GM18498 (cell line): ENCODE data around the gene ATXN7L3.
"Not testable (repeated sequence)": the region's sequence is repeated elsewhere in the genome, so short reads cannot be mapped to it uniquely, and the experiment has no call there.

Experiments used
- ATAC-seq: cut with Tn5 transposase; IDR thresholded peaks from one replicate; pipeline ENCODE4 v1.9.1; 2021; ENCODE audit warnings: mild to moderate bottlenecking, moderate library complexity; ENCODE audit not compliant: unreplicated experiment

Gene ATXN7L3

DNA sequence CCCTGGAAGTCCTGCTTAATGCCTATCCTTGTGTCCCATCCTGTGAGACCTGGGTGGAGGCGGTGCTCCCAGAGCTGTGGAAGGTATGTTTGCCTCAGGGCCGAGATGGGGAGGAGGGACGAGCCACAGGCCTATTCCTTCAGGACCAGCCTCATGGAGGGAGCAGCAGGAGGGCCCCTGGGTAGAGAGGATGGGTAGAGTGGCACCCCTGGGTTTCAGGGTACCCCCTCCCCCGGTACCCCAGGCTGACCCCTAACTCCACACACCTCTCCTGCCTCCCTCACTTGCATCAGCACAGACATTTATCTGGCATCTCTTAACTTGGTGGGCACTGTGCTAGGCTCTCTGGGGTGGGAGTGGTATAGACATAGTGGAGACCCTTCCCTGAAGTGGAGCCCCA is 22.0 kb downstream of the ATXN7L3 start:
- no peak for ATAC-seq

DNA sequence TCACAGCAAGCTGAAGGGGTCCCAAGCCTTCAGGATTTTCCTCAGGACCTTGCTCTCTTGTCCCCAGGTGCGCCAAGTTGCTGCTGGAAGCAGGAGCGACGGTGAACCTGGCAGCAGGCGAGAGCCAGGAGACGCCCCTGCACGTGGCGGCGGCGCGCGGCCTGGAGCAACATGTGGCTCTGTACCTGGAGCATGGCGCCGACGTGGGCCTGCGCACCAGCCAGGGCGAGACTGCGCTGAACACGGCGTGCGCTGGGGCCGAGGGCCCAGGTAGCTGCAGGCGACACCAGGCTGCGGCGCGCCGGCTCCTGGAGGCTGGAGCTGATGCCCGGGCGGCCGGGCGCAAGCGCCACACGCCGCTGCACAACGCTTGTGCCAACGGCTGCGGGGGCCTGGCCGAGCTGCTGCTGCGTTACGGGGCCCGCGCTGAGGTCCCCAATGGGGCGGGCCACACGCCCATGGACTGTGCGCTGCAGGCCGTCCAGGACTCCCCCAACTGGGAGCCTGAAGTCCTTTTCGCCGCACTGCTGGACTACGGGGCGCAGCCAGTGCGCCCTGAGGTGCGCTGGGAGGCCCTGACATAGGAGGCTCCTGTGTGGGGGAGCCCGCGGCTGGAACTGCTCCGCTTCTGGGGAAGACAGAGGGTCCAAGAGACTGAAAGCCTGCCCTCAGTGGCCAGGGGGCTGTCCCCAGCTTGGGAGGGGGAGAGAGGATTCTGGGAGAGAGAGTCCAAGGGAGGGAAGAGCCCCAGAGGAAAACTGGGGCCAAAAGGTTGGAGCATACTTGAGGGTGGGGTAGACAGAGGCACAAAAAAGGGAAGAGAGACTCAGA is 22.8 kb downstream of the ATXN7L3 start:
- ATAC-seq = no peak

DNA sequence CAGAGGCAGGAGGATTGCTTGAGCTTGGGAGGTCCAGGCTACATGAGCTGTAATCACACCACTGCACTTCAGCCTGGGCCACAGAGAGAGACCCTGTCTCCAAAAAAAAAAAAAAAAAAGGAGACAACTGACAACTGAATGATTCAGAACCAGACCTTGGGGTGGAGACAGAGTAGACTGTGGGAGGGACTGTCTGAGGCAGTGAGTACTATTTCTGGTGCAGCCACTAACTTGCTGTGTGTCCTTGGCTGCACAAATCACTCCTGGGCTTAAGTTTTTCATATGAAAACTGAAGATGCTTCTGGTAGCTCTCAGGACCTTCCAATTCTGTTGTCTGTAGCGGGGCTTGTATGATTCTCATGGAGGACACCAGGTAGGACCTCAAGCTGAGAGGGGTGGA is 23.4 kb downstream of the ATXN7L3 start:
- no peak for ATAC-seq

DNA sequence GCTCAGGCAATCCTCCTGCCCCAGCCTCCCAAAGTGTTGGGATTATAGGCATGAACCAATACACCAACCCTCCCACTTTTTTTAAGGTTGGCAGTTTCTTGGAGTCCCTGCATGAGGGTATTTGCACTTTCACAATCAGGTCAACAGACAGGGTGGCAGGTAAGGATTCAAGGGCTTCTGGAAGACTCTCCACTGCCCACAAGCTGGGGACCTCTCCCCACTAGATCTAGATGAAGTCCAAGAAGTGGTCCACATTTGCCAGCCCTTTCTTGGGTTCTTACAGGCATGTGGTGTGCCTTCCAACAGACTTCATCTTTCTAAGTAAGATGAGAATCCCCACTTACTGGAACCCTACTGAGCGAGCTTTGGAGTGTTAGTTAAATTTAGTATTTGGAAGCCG is 25.3 kb downstream of the ATXN7L3 start:
- no peak for ATAC-seq

DNA sequence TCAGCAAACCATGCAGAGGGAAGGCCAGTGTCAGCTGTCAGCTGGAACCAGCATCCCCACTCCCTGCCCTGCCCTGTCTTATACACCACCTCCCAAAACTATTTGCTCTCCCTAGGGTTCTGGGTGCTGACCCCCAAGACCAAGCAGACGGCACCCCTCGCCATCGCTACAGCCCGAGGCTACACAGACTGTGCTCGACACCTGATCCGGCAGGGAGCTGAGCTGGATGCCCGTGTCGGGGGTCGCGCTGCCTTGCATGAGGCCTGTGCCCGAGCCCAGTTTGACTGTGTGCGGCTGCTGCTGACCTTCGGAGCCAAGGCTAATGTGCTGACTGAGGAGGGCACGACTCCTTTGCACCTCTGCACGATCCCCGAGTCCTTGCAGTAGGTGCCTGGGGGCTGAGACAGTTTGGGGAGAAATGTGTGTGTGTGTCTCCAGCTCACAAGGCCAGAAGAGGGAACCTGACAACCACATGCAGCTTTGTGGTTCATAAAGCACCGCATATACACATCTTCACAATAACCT is 27.7 kb downstream of the ATXN7L3 start:
- ATAC-seq = no peak

DNA sequence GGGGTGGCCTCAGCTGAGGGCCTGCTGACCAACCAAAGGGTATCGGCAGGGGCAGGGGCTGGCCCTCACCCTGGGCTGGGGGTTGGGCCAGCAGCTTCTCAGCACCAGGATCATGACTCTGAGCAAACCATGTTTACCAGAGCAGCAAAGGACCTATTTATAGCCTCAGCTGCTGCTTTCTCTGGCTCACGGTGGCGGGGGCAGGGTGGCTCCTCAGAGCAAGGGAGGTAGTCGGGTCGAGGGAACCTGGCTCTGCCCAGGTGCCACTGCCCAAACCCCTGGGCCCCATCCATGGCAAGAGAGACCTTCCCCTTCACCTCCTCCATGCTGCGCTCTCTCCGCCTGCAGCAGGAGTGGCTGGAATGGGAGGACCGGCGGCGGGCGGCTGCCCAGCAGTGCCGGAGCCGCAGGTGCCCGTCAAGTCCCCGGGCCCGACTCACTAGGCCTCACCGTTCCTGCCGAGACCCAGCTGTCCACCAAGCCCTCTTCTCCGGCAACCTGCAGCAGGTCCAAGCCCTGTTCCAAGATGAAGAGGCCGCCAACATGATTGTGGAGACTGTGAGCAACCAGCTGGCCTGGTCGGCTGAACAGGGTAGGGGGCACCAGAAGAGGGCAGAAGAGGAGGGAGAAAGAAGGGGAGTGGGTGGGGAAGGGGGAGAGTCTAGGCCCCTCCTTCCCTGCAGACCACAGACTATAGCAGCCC is 29.0 kb downstream of the ATXN7L3 start, which contains the start of gene ASB16:
Gene ASB16, plus strand, starts transcription at position 206 of the 703 bp plus-strand sequence. Its CDS starts 86 bp downstream, at position 292.
- no peak for ATAC-seq

DNA sequence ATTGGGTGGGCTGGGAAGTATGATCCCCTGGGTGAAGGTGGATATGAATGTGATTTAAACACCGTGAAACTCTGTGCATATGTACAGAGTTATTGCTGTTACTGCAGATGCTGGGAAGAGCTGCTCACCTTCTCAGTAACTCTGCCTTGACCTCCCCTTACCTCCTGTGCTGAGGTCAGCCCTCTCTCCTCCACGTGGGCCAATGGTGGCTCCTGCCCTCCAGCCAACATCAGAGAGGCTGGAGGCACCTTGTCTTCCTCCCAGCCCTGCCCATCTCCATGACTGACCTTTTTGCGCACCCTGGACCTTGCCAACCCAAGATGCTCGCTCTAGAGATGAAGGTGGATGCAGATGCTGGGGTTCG is 29.6 kb downstream of the ATXN7L3 start:
- no peak for ATAC-seq

DNA sequence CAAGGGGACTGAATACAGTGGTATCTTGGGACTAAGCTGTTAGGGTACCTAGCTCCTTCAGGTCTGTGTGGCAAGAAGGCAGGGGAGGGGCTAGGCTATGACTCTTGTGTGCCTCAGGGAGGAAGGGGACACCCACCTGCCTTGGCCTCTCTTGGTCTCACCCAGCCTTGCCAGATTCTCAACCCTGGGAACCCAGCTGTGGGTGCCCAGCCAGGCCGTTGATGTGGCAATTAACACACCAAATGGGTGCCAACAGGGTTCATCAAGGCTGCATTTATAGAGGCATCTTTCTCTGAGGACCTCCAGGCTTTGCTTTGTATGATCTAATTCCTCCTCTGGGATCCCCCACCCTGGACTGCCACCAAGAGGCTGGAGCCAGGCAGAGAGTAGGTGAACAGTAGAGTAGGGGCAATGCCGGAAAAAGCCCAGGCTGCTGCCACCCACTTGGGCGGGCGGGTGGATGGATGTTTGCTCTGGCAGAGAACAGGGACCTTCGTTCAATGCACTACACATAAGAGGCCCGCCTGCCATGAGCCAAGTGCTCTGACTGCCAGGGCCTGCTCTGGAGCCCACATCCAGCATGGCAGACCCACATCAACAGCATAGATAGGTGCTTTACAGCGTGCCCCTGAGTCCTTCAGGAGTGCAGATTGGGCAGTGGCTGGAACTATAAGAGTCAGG is 32.4 kb downstream of the ATXN7L3 start:
- ATAC-seq = no peak

DNA sequence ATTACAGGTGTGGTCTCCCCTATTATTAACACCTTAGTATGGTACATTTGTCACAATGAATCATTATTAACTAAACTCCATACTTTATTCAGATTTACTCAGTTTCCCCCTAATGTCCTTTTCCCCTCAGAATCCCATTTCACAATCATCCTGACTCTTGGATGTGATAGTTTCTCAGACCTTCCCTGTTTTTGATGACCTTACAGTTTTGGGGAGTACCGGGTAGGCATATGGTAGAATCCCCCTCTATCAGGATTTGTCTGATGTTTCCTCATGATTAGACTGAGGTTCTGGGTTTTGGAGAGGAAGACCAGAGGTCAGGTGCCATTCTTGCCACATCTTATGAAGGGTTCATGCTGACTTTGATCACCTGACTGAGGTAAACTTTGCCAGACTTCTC is 35.2 kb downstream of the ATXN7L3 start:
- no peak for ATAC-seq

DNA sequence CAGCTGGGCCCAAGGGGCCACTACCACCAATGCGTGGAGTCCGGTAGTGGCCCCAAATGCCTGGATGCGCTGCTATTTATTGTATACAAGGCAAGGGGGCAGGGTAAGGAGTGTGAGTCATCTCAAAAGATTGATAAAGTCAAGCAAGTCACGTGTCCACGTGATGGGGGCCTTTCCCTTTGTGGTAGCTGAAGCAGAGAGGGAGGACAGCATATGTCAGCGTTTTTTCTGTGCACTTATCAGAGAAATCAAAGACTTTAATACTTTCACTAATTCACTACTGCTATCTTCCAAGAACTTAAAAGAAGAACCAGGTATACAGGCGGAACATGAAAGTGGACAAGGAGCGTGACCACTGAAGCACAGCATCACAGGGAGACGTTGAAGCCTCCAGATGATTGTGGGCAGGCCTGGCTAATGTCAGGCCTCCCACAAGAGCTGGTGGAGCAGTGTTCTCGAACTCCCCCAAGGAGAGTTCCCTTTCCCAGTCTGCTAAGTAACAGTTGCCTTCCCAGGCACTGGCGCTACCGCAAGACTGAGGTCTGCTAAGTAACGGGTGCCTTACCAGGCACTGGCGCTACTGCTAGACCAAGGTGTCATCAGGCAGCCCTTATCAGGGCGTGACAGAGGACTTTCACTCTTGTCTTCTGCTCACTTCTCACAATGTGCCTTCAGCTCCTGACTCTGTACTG is 40.0 kb downstream of the ATXN7L3 start:
- no peak for ATAC-seq

DNA sequence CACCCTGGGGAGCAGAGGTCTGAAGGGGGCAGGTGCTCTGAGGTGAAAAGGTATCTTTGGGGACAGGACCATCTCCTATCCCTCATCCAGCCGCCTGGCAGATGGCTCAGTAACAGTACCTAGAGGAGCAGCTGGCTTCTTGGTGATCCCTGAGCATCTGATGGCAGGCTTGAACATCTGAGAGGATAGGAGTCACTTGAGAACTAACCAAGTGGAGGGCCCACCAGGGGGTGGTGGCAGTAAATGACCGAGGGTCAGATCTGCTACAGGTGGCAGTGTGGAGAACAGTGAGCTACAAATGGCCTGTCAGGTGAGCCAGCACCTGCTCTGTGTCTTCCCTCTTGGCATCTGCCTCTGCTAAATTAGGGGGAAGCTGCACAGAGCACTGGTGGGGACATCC is 44.2 kb downstream of the ATXN7L3 start:
- no peak for ATAC-seq

DNA sequence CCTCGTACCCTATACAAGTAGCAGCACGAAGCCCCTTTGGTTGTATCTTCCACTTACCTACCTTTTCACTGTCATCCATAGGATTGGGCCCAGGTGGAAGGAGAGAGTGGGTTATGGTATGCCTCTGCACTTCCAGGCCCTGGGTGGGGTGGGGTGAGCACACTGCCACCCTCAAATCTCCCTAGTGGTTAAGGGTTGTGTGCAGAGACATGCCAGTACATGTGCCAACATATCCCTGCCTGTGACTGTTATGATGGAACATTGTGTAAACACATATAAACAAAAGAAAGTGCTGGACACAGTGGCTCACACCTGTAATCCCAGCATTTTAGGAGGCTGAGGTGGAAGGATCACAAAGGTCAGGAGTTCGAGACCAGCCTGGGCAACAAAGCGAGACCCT is 46.8 kb downstream of the ATXN7L3 start:
- ATAC-seq = no peak

DNA sequence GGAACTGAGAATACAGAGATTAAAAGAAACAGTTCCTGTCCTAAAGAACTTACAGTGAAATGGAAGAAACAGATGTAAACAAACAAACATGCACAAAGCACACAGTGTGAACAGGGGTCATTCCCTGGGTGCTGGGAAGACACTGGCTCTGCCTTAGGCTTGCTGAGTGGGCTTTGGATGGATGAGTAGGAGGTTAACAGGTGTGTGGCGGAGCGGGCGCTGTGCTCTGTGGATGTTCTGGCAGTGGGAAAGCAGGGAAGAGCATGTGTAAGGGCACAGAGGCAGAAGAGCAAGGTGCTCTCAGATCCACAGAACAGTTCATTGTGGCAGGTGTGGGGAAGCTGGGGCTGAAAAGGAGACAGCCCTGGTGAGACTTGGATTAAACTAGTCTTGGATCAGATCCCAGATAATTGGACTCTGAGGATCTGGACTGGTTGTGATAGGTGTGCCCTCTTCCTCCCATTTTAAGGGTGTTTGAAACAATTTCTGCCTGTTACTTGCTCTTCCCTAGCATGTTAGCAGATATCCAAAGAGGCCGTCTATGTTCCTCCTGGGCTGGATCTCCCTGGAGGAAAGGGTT is 49.8 kb downstream of the ATXN7L3 start:
- ATAC-seq = no peak

DNA sequence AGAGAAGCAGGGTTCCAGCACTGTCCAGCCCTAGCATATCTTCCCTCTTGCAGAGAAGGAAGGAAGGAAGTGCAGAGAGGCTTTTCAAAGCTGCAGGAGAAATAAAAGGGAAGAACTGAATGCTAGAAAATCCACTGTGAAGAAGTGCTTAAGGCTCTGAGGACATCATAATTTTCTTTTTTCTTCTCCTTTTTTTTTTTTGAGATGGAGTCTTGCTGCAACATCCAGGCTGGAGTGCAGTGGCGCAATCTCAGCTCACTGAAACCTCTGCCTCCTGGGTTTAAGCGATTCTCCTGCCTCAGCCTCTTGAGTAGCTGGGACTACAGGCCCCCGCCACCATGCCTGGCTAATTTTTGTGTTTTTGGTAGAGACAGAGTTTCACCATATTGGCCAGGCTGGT is 50.6 kb downstream of the ATXN7L3 start:
- not testable (repeated sequence) for ATAC-seq

DNA sequence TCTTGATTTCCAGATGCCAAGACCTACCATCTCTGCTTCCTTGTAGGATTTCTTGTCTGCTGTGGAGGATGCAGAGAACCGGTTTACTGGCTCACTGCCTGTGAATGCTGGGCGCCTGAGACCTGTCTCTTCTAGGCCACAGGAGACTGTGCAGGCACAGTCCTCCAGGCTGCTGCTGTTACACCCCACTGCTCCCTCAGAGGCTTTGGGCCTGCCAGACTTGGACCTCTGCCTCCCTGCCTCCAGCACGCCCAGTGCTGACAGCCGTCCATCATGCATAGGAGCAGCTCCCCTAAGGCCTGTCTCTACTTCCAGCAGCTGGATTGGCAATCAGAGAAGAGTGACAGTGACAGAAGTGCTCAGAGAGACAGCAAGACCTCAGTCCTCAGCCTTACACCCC is 51.9 kb downstream of the ATXN7L3 start:
- no peak for ATAC-seq

DNA sequence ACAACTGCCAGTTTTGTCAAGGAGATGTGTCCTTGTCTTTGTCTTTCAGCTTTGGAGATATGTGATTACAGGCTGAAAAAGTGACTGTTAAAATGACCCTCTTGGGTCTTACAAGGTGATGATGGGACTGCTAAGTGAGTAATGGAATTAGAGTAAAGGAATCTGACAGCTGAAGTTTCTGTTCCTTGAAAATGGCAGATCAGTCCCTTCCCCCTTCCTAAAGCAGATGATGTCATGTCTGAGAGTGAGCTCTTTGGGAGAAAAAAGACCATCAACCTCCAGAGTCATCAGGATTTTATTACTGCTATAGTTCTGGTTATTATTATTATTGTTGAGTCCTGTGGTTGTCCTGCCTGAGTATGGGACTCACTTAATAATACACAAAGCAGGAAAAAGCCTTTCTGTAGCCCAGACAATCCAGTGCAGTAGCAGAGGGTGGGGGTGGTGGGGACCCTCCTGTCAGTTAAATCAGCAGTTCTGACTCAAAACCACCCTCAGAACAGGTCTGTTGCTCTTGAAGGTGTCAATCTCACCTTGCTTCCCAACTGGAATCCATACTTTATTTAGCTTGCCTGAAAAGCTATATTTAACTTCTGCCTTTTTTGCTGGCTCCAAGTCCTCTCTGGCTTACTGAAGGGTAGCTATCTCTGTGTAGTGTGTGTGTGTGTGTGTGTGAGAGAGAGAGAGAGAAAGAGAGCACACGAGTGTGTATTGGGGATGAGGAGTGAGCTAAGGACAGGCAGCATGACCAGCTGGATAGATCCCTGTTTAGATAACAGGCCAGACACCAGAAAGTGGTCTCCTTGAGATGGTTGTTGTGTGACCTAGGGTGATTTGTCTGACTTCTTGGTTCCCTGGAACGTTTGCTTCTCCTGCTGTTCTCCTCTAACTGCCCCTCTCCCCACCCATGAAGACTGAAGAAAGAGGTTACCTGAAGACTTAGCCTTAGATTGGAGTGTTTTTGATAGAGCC is 53.0 kb downstream of the ATXN7L3 start:
- ATAC-seq = no peak

DNA sequence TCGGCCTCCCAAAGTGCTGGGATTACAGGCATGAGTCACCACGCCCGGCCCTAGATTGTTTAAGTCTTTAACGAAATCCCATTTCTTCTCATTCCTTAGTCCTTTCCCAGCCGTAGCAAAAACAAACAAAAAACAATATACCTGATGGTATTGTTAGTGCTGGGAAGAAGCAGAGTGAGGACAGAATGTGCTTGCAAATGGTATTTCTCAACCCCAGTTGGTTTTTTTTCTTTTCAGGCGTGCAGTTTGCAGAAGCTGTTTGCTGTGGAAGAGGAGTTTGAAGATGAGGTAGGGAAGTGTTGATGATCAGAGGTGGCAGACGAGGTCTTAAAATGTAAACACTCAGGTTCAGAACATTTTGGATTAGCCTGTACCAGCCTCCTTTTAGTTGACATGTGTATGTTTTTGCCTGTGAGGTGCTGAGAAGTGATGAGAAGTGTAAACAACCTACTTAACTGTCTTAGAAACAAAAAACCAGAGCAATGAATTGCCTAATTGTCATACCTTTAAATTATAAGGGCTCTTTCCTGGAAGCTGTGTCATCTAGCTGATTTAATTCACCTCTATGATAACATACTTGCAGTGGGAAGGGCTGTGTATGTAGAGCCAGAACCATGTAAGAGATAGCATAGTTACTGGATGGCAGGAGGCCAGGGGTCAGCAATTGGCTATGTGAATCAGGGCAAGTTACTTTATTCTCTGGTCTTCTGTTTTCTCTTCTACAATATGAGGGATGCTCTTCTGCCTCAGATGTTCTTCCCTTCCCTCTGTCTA is 54.5 kb downstream of the ATXN7L3 start:
- no peak for ATAC-seq

DNA sequence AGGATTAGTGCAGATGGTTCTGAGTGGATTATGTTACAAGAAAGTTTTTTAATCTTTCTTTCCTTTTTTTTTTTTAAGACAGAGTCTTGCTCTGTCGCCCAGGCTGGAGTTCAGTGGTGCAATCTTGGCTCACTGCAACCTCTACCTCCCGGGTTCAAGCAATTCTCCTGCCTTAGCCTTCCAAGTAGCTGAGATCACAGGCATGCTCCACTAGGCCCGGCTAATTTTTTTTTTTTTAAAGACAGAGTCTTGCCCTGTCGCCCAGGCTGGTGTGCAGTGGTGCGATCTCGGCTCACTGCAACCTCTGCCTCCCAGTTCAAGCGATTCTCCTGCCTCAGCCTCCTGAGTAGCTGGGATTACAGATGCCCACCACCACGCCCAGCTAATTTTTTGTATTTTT is 55.8 kb downstream of the ATXN7L3 start:
- not testable (repeated sequence) for ATAC-seq
